ENCODE results near the gene OLIG2. TPM values are rescaled to one million over a fixed set of nuclear protein-coding genes. Genes with fewer than 3 reads are reported as not detected.

Gene OLIG2
- total RNA-seq, 1 experiment from 2014 or later, result not detected

- H3K36me3 ChIP-seq, result no peaks in the 10 kb centered on the region
- H3K27me3 ChIP-seq (replicated peaks), result peaks cover 97% of the 10 kb centered on the region
- H3K9me3 ChIP-seq (replicated peaks), result peaks cover 7% of the 10 kb centered on the region
- no peaks in the 10 kb centered on the region for H3K4me1 ChIP-seq (replicated peaks)
- DNase-seq (ENCODE audit: low read depth in 1 of 2, low spot score in 2 of 2), result no peak
- H3K27ac ChIP-seq, result no peak overlapping the region
- no peak overlapping the region for H3K4me3 ChIP-seq
Observed at GRCh38 chr21:33023574-33024200, 2.0 kb upstream of the OLIG2 start.

- H3K36me3 ChIP-seq, result no peaks in the 10 kb centered on the region
- DNase-seq (ENCODE audit: low read depth in 1 of 2, low spot score in 2 of 2), result no peak
- peaks cover 97% of the 10 kb centered on the region for H3K27me3 ChIP-seq (replicated peaks)
- H3K4me1 ChIP-seq (replicated peaks), result no peaks in the 10 kb centered on the region
- no peak overlapping the region for H3K27ac ChIP-seq
- H3K4me3 ChIP-seq, result no peak overlapping the region
- H3K9me3 ChIP-seq (replicated peaks), result peaks cover 7% of the 10 kb centered on the region
Observed at GRCh38 chr21:33024201-33025103, 1.3 kb upstream of the OLIG2 start.

GRCh38 chr21:33025106-33025488 is 638 bp upstream of the OLIG2 start:
- H3K27ac ChIP-seq, result no peak overlapping the region
- DNase-seq (ENCODE audit: low read depth in 1 of 2, low spot score in 2 of 2), result no peak
- no peak overlapping the region for H3K4me3 ChIP-seq
- H3K9me3 ChIP-seq (replicated peaks), result peaks cover 7% of the 10 kb centered on the region
- no peaks in the 10 kb centered on the region for H3K4me1 ChIP-seq (replicated peaks)
- H3K36me3 ChIP-seq, result no peaks in the 10 kb centered on the region
- H3K27me3 ChIP-seq (replicated peaks), result peaks cover 97% of the 10 kb centered on the region

- H3K27ac ChIP-seq, result no peak overlapping the region
- no peaks in the 10 kb centered on the region for H3K36me3 ChIP-seq
- H3K4me1 ChIP-seq (replicated peaks), result no peaks in the 10 kb centered on the region
- H3K4me3 ChIP-seq, result no peak overlapping the region
- peaks cover 7% of the 10 kb centered on the region for H3K9me3 ChIP-seq (replicated peaks)
- no peak for DNase-seq (ENCODE audit: low read depth in 1 of 2, low spot score in 2 of 2)
- peaks cover 99% of the 10 kb centered on the region for H3K27me3 ChIP-seq (replicated peaks)
Observed at GRCh38 chr21:33026443-33026858, 716 bp downstream of the OLIG2 start.

GRCh38 chr21:33026878-33027400 is 1.2 kb downstream of the OLIG2 start:
- H3K27me3 ChIP-seq (replicated peaks), result peaks cover 94% of the 10 kb centered on the region
- no peak for DNase-seq (ENCODE audit: low read depth in 1 of 2, low spot score in 2 of 2)

GRCh38 chr21:33027401-33028286 is 1.9 kb downstream of the OLIG2 start:
- no peak overlapping the region for H3K27ac ChIP-seq
- peaks cover 7% of the 10 kb centered on the region for H3K9me3 ChIP-seq (replicated peaks)
- no peak overlapping the region for H3K4me3 ChIP-seq
- H3K36me3 ChIP-seq, result no peaks in the 10 kb centered on the region
- no peaks in the 10 kb centered on the region for H3K4me1 ChIP-seq (replicated peaks)
- DNase-seq (ENCODE audit: low read depth in 1 of 2, low spot score in 2 of 2), result no peak
- H3K27me3 ChIP-seq (replicated peaks), result peaks cover 93% of the 10 kb centered on the region

More at GRCh38 chr21:33026878-33027400, 1.2 kb downstream of the OLIG2 start:
- no peaks in the 10 kb centered on the region for H3K36me3 ChIP-seq
- H3K4me3 ChIP-seq, result no peak overlapping the region
- H3K9me3 ChIP-seq (replicated peaks), result peaks cover 7% of the 10 kb centered on the region
- no peak overlapping the region for H3K27ac ChIP-seq
- H3K4me1 ChIP-seq (replicated peaks), result no peaks in the 10 kb centered on the region

GRCh38 chr21:33028287-33028670 is 2.5 kb downstream of the OLIG2 start:
- no peaks in the 10 kb centered on the region for H3K36me3 ChIP-seq
- H3K4me3 ChIP-seq, result no peak overlapping the region
- no peak overlapping the region for H3K27ac ChIP-seq
- H3K9me3 ChIP-seq (replicated peaks), result peaks cover 7% of the 10 kb centered on the region
- DNase-seq (ENCODE audit: low read depth in 1 of 2, low spot score in 2 of 2), result no peak
- no peaks in the 10 kb centered on the region for H3K4me1 ChIP-seq (replicated peaks)
- peaks cover 91% of the 10 kb centered on the region for H3K27me3 ChIP-seq (replicated peaks)

- no peak overlapping the region for H3K27ac ChIP-seq
- no peaks in the 10 kb centered on the region for H3K4me1 ChIP-seq (replicated peaks)
- DNase-seq (ENCODE audit: low read depth in 1 of 2, low spot score in 2 of 2), result no peak
- no peak overlapping the region for H3K4me3 ChIP-seq
- H3K9me3 ChIP-seq (replicated peaks), result peaks cover 7% of the 10 kb centered on the region
- peaks cover 91% of the 10 kb centered on the region for H3K27me3 ChIP-seq (replicated peaks)
- no peaks in the 10 kb centered on the region for H3K36me3 ChIP-seq
Observed at GRCh38 chr21:33028773-33029384, 3.1 kb downstream of the OLIG2 start.

GRCh38 chr21:33029385-33029921 is 3.7 kb downstream of the OLIG2 start:
- H3K36me3 ChIP-seq, result no peaks in the 10 kb centered on the region
- no peak overlapping the region for H3K4me3 ChIP-seq
- peaks cover 7% of the 10 kb centered on the region for H3K9me3 ChIP-seq (replicated peaks)
- peaks cover 91% of the 10 kb centered on the region for H3K27me3 ChIP-seq (replicated peaks)
- H3K27ac ChIP-seq, result no peak overlapping the region
- no peaks in the 10 kb centered on the region for H3K4me1 ChIP-seq (replicated peaks)
- DNase-seq (ENCODE audit: low read depth in 1 of 2, low spot score in 2 of 2), result no peak

GRCh38 chr21:33029975-33030461 is 4.3 kb downstream of the OLIG2 start:
- Histone ChIP-seq H3K4me1 (replicated peaks) (no peaks in the 10 kb centered on the region), H3K4me3 (no peak overlapping the region), H3K36me3 (no peaks in the 10 kb centered on the region), H3K9me3 (replicated peaks) (peaks cover 5% of the 10 kb centered on the region), H3K27ac (no peak overlapping the region), H3K27me3 (replicated peaks) (peaks cover 88% of the 10 kb centered on the region)
- DNase-seq (ENCODE audit: low read depth in 1 of 2, low spot score in 2 of 2), result no peak

GRCh38 chr21:33030633-33031032 is 4.9 kb downstream of the OLIG2 start:
- no peak overlapping the region for H3K4me3 ChIP-seq
- no peak overlapping the region for H3K27ac ChIP-seq
- no peaks in the 10 kb centered on the region for H3K4me1 ChIP-seq (replicated peaks)
- H3K9me3 ChIP-seq (replicated peaks), result peaks cover 5% of the 10 kb centered on the region
- no peaks in the 10 kb centered on the region for H3K36me3 ChIP-seq
- DNase-seq (ENCODE audit: low read depth in 1 of 2, low spot score in 2 of 2), result no peak
- peaks cover 82% of the 10 kb centered on the region for H3K27me3 ChIP-seq (replicated peaks)

- H3K36me3 ChIP-seq, result no peaks in the 10 kb centered on the region
- peaks cover 75% of the 10 kb centered on the region for H3K27me3 ChIP-seq (replicated peaks)
- H3K27ac ChIP-seq, result no peak overlapping the region
- H3K4me1 ChIP-seq (replicated peaks), result peaks cover 3% of the 10 kb centered on the region
- no peak overlapping the region for H3K4me3 ChIP-seq
- DNase-seq (ENCODE audit: low read depth in 1 of 2, low spot score in 2 of 2), result no peak
- H3K9me3 ChIP-seq (replicated peaks), result peaks cover 5% of the 10 kb centered on the region
Observed at GRCh38 chr21:33031152-33031911, 5.6 kb downstream of the OLIG2 start.
